Measurements from ENCODE around the gene KIF3A.

- TF ChIP-seq, protein P1, sequence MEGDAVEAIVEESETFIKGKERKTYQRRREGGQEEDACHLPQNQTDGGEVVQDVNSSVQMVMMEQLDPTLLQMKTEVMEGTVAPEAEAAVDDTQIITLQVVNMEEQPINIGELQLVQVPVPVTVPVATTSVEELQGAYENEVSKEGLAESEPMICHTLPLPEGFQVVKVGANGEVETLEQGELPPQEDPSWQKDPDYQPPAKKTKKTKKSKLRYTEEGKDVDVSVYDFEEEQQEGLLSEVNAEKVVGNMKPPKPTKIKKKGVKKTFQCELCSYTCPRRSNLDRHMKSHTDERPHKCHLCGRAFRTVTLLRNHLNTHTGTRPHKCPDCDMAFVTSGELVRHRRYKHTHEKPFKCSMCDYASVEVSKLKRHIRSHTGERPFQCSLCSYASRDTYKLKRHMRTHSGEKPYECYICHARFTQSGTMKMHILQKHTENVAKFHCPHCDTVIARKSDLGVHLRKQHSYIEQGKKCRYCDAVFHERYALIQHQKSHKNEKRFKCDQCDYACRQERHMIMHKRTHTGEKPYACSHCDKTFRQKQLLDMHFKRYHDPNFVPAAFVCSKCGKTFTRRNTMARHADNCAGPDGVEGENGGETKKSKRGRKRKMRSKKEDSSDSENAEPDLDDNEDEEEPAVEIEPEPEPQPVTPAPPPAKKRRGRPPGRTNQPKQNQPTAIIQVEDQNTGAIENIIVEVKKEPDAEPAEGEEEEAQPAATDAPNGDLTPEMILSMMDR (IDR thresholded peaks at IDR 0.05; ENCODE audit: low read depth, low read length, poor library complexity, severe bottlenecking) = no peak
- no peak for TF ChIP-seq EZH2phosphoT487 (IDR thresholded peaks at IDR 0.05; ENCODE audit: borderline replicate concordance, low read length)
Measured at GRCh38 chr5:132677682-132678400, 59.5 kb downstream of the KIF3A start.
